Vagina (tissue), 2 donors: ENCODE results near the gene TRIM65.

Source experiments
- POLR2A ChIP-seq, 2 donors: fragments of 450-650 bp; IDR thresholded peaks; one replicate each; pipeline ENCODE4 v1.6.1; 2017; ENCODE audit warnings: antibody characterized with exemption in 2 of 2, mild to moderate bottlenecking in 2 of 2, moderate library complexity in 2 of 2
- TF ChIP-seq, protein P1 (sequence below), 3 experiments: fragments of 450-650 bp in 2 of 3; fragments of 200-600 bp in 1 of 3; sonication (generic) in 1 of 3; IDR thresholded peaks; one replicate each; pipeline ENCODE4 v1.5.1; 2017 to 2019; ENCODE audit warnings: antibody characterized with exemption in 3 of 3, mild to moderate bottlenecking in 2 of 3, moderate library complexity in 2 of 3

DNA sequence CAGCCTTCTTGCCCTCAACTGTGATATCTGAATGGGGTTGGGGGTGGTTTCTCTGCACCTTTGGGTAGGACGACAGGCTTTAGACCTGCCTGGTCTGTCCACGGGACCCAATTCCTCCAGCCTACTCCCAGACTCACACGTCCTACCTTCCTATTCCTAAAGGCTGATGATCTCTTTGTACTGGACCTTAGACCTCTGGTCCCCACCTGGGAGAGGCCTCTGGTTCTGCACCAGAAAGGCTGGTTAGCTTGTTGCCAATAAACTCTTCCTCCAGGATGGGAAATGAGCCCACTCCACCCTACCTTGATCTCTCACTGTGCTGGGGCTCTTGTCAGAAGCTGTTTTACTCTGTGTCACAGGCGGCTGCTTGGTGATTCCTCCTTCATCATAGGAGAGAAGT is 29.7 kb upstream of the TRIM65 start:
- TF ChIP-seq, protein P1, sequence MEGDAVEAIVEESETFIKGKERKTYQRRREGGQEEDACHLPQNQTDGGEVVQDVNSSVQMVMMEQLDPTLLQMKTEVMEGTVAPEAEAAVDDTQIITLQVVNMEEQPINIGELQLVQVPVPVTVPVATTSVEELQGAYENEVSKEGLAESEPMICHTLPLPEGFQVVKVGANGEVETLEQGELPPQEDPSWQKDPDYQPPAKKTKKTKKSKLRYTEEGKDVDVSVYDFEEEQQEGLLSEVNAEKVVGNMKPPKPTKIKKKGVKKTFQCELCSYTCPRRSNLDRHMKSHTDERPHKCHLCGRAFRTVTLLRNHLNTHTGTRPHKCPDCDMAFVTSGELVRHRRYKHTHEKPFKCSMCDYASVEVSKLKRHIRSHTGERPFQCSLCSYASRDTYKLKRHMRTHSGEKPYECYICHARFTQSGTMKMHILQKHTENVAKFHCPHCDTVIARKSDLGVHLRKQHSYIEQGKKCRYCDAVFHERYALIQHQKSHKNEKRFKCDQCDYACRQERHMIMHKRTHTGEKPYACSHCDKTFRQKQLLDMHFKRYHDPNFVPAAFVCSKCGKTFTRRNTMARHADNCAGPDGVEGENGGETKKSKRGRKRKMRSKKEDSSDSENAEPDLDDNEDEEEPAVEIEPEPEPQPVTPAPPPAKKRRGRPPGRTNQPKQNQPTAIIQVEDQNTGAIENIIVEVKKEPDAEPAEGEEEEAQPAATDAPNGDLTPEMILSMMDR (IDR thresholded peaks at IDR 0.05), result no peak
- TF ChIP-seq POLR2A (IDR thresholded peaks at IDR 0.05), result no peak
